BJ (cell line): ENCODE results near the gene AGO3. TPM values are rescaled to one million over a fixed set of nuclear protein-coding genes. Genes with fewer than 3 reads are reported as not detected.

Source experiments
- CTCF ChIA-PET: fragments of 350-600 bp; formaldehyde crosslinking; extraction: SDS; loops from one replicate; lab custom pipeline; 2021; ENCODE audit warnings: antibody characterized with exemption, inconsistent platforms; lab: Yijun Ruan, JAX
- POLR2A ChIA-PET: fragments of 300-600 bp; sonication (Branson Sonifier 250); formaldehyde crosslinking; extraction: SDS; loops from one replicate; lab custom pipeline; 2021; ENCODE audit warnings: antibody characterized with exemption; lab: Charles Lee
- DNase-seq: peaks from one replicate; pipeline ENCODE4 v3.0.0-alpha.2; 2011; ENCODE audit warnings: low read depth
- H3K27me3 ChIP-seq: 2 replicates; pipeline ENCODE4 v1.6.0; 2011; ENCODE audit warnings: low read length; ENCODE audit not compliant: control insufficient read depth, insufficient read depth
- H3K36me3 ChIP-seq: 2 replicates; pipeline ENCODE4 v1.5.1; 2011; ENCODE audit warnings: low read length; ENCODE audit not compliant: control insufficient read depth, insufficient read depth
- H3K4me3 ChIP-seq: 2 replicates; pipeline ENCODE4 v1.5.1; 2011; ENCODE audit warnings: low read depth, mild to moderate bottlenecking, control low read depth, low read length
- polyA plus RNA-seq: library from polyadenylated mRNA; depleted of rRNA; stranded (reverse); fragments of >200 nt; gene quantifications from 2 replicates; pipeline ENCODE4 v1.2.3, GENCODE V29; 2011
- TF ChIP-seq, protein P1 (sequence below): IDR thresholded peaks from 2 replicates; pipeline ENCODE4 v1.5.1; 2011; ENCODE audit warnings: low read depth, mild to moderate bottlenecking, control low read depth, inconsistent platforms, low read length, moderate library complexity; ENCODE audit not compliant: insufficient read depth

AGO3 gene
- polyA plus RNA-seq, 1 experiment: 18.9 TPM

DNA sequence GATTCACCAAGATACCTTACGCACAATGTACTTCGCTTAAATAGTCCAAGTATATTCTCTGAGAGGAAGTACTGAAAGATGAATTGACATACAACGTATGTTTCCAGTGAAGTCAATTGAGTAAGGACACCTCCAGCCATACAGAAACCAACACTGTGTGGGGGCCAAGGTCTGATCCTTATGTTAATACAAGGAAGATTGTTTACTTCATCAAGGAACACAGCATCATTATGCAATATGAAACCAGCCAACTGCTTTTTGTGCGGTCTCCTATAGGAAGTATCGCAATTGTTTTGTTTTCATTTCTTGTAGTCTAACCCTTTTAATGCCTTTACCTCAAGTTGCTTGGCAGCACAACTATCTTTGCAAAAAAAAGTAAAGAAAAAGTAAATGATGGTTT is 124.8 kb downstream of the AGO3 start:
- Histone ChIP-seq H3K36me3 (peaks cover 3% of the 10 kb centered on the region), H3K4me3 (no peak overlapping the region), H3K27me3 (no peaks in the 10 kb centered on the region)
- TF ChIP-seq, protein P1, sequence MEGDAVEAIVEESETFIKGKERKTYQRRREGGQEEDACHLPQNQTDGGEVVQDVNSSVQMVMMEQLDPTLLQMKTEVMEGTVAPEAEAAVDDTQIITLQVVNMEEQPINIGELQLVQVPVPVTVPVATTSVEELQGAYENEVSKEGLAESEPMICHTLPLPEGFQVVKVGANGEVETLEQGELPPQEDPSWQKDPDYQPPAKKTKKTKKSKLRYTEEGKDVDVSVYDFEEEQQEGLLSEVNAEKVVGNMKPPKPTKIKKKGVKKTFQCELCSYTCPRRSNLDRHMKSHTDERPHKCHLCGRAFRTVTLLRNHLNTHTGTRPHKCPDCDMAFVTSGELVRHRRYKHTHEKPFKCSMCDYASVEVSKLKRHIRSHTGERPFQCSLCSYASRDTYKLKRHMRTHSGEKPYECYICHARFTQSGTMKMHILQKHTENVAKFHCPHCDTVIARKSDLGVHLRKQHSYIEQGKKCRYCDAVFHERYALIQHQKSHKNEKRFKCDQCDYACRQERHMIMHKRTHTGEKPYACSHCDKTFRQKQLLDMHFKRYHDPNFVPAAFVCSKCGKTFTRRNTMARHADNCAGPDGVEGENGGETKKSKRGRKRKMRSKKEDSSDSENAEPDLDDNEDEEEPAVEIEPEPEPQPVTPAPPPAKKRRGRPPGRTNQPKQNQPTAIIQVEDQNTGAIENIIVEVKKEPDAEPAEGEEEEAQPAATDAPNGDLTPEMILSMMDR: no peak
- POLR2A ChIA-PET: no interaction called here
- CTCF ChIA-PET: interaction anchor here (0.9 kb wide), 1 partner anchor 72 kb away, joined by 3 read pairs; no protein-coding TSS in a partner anchor
- no peak for DNase-seq

DNA sequence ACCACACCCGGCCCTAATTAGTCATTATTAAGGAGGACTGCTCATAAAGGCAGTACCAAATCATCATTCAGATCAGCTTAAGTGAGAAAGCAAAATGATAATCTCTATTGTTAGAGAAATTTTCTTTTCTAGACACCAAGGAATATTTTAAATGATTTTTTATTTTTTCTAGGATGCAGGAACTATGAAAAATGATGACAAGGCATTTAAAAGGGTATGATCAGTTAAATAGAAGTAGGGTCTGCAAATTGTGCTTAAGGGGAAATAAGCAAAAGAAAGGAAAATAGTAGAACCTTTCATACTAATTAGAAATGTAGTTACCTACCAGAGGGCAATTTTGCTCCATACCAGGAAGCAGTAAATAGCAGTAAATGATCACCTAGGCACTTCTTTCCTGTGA is 131.4 kb downstream of the AGO3 start:
- ChIA-PET POLR2A (no interaction called here), CTCF (no interaction called here)
- H3K27me3 ChIP-seq: no peaks in the 10 kb centered on the region
- H3K36me3 ChIP-seq: no peaks in the 10 kb centered on the region
- no peak overlapping the region for H3K4me3 ChIP-seq
- TF ChIP-seq, protein P1: no peak
- DNase-seq: no peak

DNA sequence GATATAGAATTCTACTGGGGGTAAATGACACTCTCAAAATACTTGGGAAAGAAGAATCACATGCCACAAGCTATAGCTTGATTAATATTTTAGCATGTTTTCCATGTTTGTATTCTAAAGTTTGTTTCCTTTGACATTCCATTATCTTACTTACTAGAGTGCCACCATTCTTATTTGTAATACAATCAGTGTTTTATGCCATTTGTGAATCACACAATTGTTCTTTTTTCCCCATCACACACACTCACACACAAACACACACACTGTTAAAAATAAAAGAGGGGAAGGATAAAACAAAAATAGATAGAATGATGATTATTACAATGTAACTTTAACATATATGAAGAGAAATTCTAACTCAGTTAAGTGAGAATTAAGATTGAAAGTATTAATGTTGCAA is 137.0 kb downstream of the AGO3 start:
- no peak for DNase-seq
- Histone ChIP-seq H3K4me3 (no peak overlapping the region), H3K36me3 (no peaks in the 10 kb centered on the region), H3K27me3 (no peaks in the 10 kb centered on the region)
- TF ChIP-seq, protein P1: no peak
- ChIA-PET CTCF (no interaction called here), POLR2A (no interaction called here)

DNA sequence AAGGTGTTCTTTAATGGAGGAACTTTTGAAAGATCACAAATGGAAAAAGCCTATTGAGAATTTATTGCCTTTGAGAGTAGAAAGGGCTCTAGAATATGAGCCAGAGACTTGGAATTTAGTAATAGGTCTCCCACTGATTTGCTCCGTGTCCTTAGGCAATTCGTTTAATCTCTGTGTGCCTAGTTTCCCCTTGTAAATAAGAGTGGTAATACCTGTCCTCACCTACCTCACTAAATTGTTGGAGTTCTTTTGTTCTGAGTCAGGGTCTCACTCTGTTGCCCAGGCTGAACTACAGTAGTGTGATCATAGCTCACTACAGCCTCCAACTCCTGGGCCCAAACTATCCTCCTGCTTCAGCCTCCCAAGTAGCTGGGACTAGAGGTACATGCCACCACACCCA is 138.0 kb downstream of the AGO3 start:
- Histone ChIP-seq H3K4me3 (no peak overlapping the region), H3K27me3 (no peaks in the 10 kb centered on the region), H3K36me3 (no peaks in the 10 kb centered on the region)
- ChIA-PET POLR2A (no interaction called here), CTCF (interaction anchor here (0.8 to 1.7 kb wide), 2 partner anchors 9 to 18 kb away, joined by 4 to 5 read pairs; no protein-coding TSS in a partner anchor)
- TF ChIP-seq, protein P1: no peak
- no peak for DNase-seq

DNA sequence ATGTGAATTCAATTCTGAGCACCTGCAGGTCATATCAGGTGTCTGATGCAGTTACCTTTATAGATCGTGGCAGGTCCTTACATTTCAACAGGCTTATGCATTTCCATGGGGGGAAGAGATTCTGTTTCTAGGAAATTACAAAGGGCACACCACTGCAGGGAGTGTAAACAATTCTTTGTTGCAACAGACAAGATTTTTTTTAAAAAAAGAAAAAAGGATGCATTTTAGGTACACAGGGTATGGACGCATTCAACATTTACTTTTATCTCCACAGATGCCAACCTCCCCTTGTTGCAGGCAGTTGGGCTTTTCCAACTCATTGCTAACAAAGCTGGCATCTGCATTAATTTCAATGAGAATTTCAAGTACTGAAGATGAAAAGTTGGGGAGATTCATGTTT is 139.4 kb downstream of the AGO3 start:
- CTCF ChIA-PET: interaction anchor here (1.7 kb wide), 1 partner anchor 8 kb away, joined by 5 read pairs; no protein-coding TSS in a partner anchor
- TF ChIP-seq, protein P1: no peak
- DNase-seq: no peak
- Histone ChIP-seq H3K36me3 (no peaks in the 10 kb centered on the region), H3K4me3 (no peak overlapping the region), H3K27me3 (no peaks in the 10 kb centered on the region)
- POLR2A ChIA-PET: no interaction called here
